CD4-positive, CD25-positive, alpha-beta regulatory T cell (primary cell): ENCODE results near the gene GCNT3. TPM values are rescaled to one million over a fixed set of nuclear protein-coding genes. Genes with fewer than 3 reads are reported as not detected.

Experiments
- ATAC-seq, 2 donors: fragments of 150-1000 bp; cut with Tn5 transposase; one replicate each; pipeline ENCODE4 v1.10.0; 2021; ENCODE audit warnings: low read depth in 2 of 2, moderate number of reproducible peaks in 2 of 2, moderate library complexity in 1 of 2
- DNase-seq, 3 donors: peaks; one replicate each; pipeline versions ENCODE4 v3.0.0 to v3.0.0-alpha.2; 2012 to 2022; ENCODE audit warnings: mixed read lengths in 1 of 3
- H3K27ac ChIP-seq: one replicate; pipeline ENCODE4 v1.7.0; 2013; ENCODE audit warnings: mild to moderate bottlenecking, low read length; ENCODE audit not compliant: insufficient read depth, poor library complexity, severe bottlenecking
- H3K27me3 ChIP-seq: one replicate; pipeline ENCODE4 v1.7.0; 2013; ENCODE audit warnings: low read length; ENCODE audit not compliant: control insufficient read depth, insufficient read depth
- H3K36me3 ChIP-seq: one replicate; pipeline ENCODE4 v1.7.0; 2013; ENCODE audit warnings: mild to moderate bottlenecking, low read length, moderate library complexity; ENCODE audit not compliant: control insufficient read depth, insufficient read depth
- H3K4me1 ChIP-seq: 2 replicates; pipeline ENCODE4 v1.7.0; 2013; ENCODE audit warnings: mild to moderate bottlenecking, low read length; ENCODE audit not compliant: insufficient read depth, control insufficient read depth, poor library complexity, severe bottlenecking
- H3K4me3 ChIP-seq: one replicate; pipeline ENCODE4 v1.7.0; 2013; ENCODE audit warnings: low read depth, mild to moderate bottlenecking, low read length, moderate library complexity
- H3K9me3 ChIP-seq, 2 experiments: 1 replicate in 1 of 2; 2 replicates in 1 of 2; pipeline ENCODE4 v1.7.0; 2013; ENCODE audit warnings: low read length in 2 of 2, mild to moderate bottlenecking in 1 of 2, moderate library complexity in 1 of 2; ENCODE audit not compliant: control insufficient read depth in 2 of 2
- H3K27ac Mint-ChIP-seq, 3 donors: one replicate each; pipeline ENCODE4 v1.8.0; 2020 to 2022; ENCODE audit warnings: mild to moderate bottlenecking in 3 of 3, mixed read lengths in 3 of 3, moderate library complexity in 2 of 3
- H3K27me3 Mint-ChIP-seq: one replicate; pipeline ENCODE4 v1.8.0; 2022; ENCODE audit warnings: mild to moderate bottlenecking, mixed read lengths
- H3K36me3 Mint-ChIP-seq: one replicate; pipeline ENCODE4 v1.8.0; 2020; ENCODE audit warnings: mixed read lengths
- H3K4me1 Mint-ChIP-seq, 4 donors: one replicate each; pipeline ENCODE4 v1.8.0; 2020 to 2022; ENCODE audit warnings: mixed read lengths in 4 of 4, mild to moderate bottlenecking in 1 of 4
- H3K4me3 Mint-ChIP-seq, 4 donors: one replicate each; pipeline ENCODE4 v1.8.0; 2020 to 2022; ENCODE audit warnings: mild to moderate bottlenecking in 4 of 4, mixed read lengths in 4 of 4, moderate library complexity in 3 of 4
- H3K9me3 Mint-ChIP-seq, 7 donors: one replicate each; pipeline ENCODE4 v1.8.0; 2020 to 2022; ENCODE audit warnings: mixed read lengths in 7 of 7, mild to moderate bottlenecking in 3 of 7, moderate library complexity in 2 of 7
- polyA plus RNA-seq, 4 donors: library from polyadenylated mRNA; unstranded; fragments of 300-500 nt; fragmentation: Illumina TruSeq; gene quantifications; one replicate each; pipeline ENCODE4 v1.2.3, GENCODE V29; 2021
- total RNA-seq: library from RNA; stranded (reverse); gene quantifications from one replicate; pipeline ENCODE4 v1.2.3, GENCODE V29; 2022

The GCNT3 gene, protein sequence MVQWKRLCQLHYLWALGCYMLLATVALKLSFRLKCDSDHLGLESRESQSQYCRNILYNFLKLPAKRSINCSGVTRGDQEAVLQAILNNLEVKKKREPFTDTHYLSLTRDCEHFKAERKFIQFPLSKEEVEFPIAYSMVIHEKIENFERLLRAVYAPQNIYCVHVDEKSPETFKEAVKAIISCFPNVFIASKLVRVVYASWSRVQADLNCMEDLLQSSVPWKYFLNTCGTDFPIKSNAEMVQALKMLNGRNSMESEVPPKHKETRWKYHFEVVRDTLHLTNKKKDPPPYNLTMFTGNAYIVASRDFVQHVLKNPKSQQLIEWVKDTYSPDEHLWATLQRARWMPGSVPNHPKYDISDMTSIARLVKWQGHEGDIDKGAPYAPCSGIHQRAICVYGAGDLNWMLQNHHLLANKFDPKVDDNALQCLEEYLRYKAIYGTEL
- total RNA-seq (not detected), polyA plus RNA-seq (under 1 TPM in 1 of 4 donors, not detected in 3; 0.32 TPM)

- Mint-ChIP-seq H3K27me3 (peaks cover 41% of the 10 kb centered on the region), H3K36me3 (no peaks in the 10 kb centered on the region), H3K4me1 (peaks cover 0 to 6% (median 4%) of the 10 kb centered on the region in 4 donors), H3K4me3 (peak within 1 kb of the TSS in 1 of 4 donors; percentile 51), H3K27ac (peak within 1 kb of the TSS in 1 of 3 donors; percentile 73), H3K9me3 (peaks cover 0 to 9% (median 3%) of the 10 kb centered on the region in 7 donors)
- H3K27ac ChIP-seq = no peak within 1 kb of the TSS
- ATAC-seq (no peak), DNase-seq (no peak)
- no peaks in the 10 kb centered on the region for H3K36me3 ChIP-seq
- H3K27me3 ChIP-seq = peaks cover 2% of the 10 kb centered on the region
- H3K9me3 ChIP-seq = no peaks in the 10 kb centered on the region
- H3K4me3 ChIP-seq = no peak within 1 kb of the TSS
- no peaks in the 10 kb centered on the region for H3K4me1 ChIP-seq
These were observed at the start of gene GCNT3 for GRCh38 chr15:59611276-59612260. GCNT3 (plus strand) TSS chr15:59611783; CDS start chr15:59618239, 6,456 bp downstream.

- no peak overlapping the region for H3K27ac ChIP-seq
- no peak overlapping the region for H3K4me3 ChIP-seq
- H3K27me3 Mint-ChIP-seq = peaks cover 14% of the 10 kb centered on the region
- no peak for DNase-seq
- no peaks in the 10 kb centered on the region for H3K4me1 ChIP-seq
- H3K27me3 ChIP-seq = peaks cover 3% of the 10 kb centered on the region
- no peak overlapping the region for H3K4me3 Mint-ChIP-seq
- H3K9me3 Mint-ChIP-seq = peaks cover 0 to 3% (median 0%) of the 10 kb centered on the region in 7 donors
- H3K4me1 Mint-ChIP-seq = no peaks in the 10 kb centered on the region
- H3K36me3 Mint-ChIP-seq = no peaks in the 10 kb centered on the region
- ATAC-seq = no peak
- no peaks in the 10 kb centered on the region for H3K9me3 ChIP-seq
- no peaks in the 10 kb centered on the region for H3K36me3 ChIP-seq
- H3K27ac Mint-ChIP-seq = no peak overlapping the region
These were observed 49.0 kb upstream of the GCNT3 start for GRCh38 chr15:59562448-59563186.

GRCh38 chr15:59565299-59565698 lies 46.3 kb upstream of the GCNT3 start:
- peaks cover 0 to 3% (median 0%) of the 10 kb centered on the region in 7 donors for H3K9me3 Mint-ChIP-seq
- no peaks in the 10 kb centered on the region for H3K4me1 ChIP-seq
- peaks cover 11% of the 10 kb centered on the region for H3K27me3 Mint-ChIP-seq
- H3K4me3 ChIP-seq = no peak overlapping the region
- no peaks in the 10 kb centered on the region for H3K36me3 Mint-ChIP-seq
- H3K36me3 ChIP-seq = no peaks in the 10 kb centered on the region
- no peak for DNase-seq
- H3K4me1 Mint-ChIP-seq = no peaks in the 10 kb centered on the region
- H3K9me3 ChIP-seq = no peaks in the 10 kb centered on the region
- H3K27ac Mint-ChIP-seq = no peak overlapping the region
- no peak overlapping the region for H3K4me3 Mint-ChIP-seq
- H3K27me3 ChIP-seq = peaks cover 3% of the 10 kb centered on the region
- ATAC-seq = no peak
- no peak overlapping the region for H3K27ac ChIP-seq

DNA sequence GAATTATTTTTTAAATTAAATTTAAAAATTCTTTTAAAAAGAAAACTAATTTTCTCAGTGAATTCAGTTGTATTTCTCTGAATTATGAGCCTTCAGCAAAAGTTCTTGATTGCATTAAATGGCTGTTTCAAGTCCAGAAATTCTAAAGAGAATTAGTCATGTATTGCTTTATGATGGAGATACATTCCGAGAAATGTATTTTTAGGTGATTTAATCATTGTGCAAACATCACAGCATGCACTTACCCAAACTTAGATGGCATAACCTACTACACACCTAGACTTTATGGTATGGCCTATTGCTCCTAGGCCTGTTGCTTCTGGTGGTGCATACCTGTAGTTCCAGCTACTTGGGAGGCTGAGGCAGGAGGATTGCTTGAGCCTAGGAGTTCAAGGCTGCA lies 44.3 kb upstream of the GCNT3 start:
- peaks cover 3% of the 10 kb centered on the region for H3K27me3 ChIP-seq
- no peaks in the 10 kb centered on the region for H3K9me3 ChIP-seq
- no peak overlapping the region for H3K27ac ChIP-seq
- Mint-ChIP-seq H3K4me3 (no peak overlapping the region), H3K9me3 (peaks cover 0 to 3% (median 0%) of the 10 kb centered on the region in 7 donors), H3K27me3 (peaks cover 6% of the 10 kb centered on the region), H3K36me3 (no peaks in the 10 kb centered on the region), H3K4me1 (no peaks in the 10 kb centered on the region), H3K27ac (no peak overlapping the region)
- H3K36me3 ChIP-seq = no peaks in the 10 kb centered on the region
- DNase-seq (no peak), ATAC-seq (no peak)
- H3K4me3 ChIP-seq = no peak overlapping the region
- H3K4me1 ChIP-seq = no peaks in the 10 kb centered on the region

DNA sequence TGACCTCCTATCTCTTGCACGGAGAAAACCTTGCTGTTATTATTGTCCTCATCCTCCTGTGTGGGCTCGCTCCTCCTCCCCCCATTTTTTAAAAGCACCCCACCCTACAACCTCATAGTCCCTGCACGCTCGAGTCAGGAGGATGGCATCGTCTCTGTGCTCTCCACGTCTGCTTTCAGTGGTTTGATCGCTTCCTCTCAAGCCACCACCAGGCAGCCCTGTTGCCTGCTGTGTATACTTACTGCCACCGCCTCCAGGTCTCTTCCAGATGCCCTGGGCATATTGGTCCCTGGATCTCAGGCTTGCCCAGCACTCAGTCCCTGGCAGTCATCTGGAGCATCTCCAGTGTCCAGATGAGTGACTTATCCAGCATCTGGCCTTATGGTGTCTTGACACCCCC lies 42.1 kb upstream of the GCNT3 start:
- no peak overlapping the region for H3K27ac ChIP-seq
- no peaks in the 10 kb centered on the region for H3K4me1 ChIP-seq
- no peaks in the 10 kb centered on the region for H3K4me1 Mint-ChIP-seq
- H3K27me3 ChIP-seq = peaks cover 3% of the 10 kb centered on the region
- H3K4me3 Mint-ChIP-seq = no peak overlapping the region
- no peak for DNase-seq
- no peak overlapping the region for H3K27ac Mint-ChIP-seq
- no peak for ATAC-seq
- no peaks in the 10 kb centered on the region for H3K9me3 ChIP-seq
- no peaks in the 10 kb centered on the region for H3K36me3 Mint-ChIP-seq
- H3K36me3 ChIP-seq = no peaks in the 10 kb centered on the region
- H3K4me3 ChIP-seq = no peak overlapping the region
- peaks cover 0 to 3% (median 0%) of the 10 kb centered on the region in 7 donors for H3K9me3 Mint-ChIP-seq
- H3K27me3 Mint-ChIP-seq = no peaks in the 10 kb centered on the region

- H3K36me3 Mint-ChIP-seq = no peaks in the 10 kb centered on the region
- ATAC-seq (no peak), DNase-seq (no peak)
- no peaks in the 10 kb centered on the region for H3K36me3 ChIP-seq
- no peak overlapping the region for H3K4me3 ChIP-seq
- H3K4me3 Mint-ChIP-seq = no peak overlapping the region
- no peak overlapping the region for H3K27ac ChIP-seq
- no peak overlapping the region for H3K27ac Mint-ChIP-seq
- no peaks in the 10 kb centered on the region for H3K4me1 Mint-ChIP-seq
- H3K9me3 Mint-ChIP-seq = peaks cover 0 to 3% (median 0%) of the 10 kb centered on the region in 7 donors
- no peaks in the 10 kb centered on the region for H3K4me1 ChIP-seq
- peaks cover 3% of the 10 kb centered on the region for H3K27me3 ChIP-seq
- no peaks in the 10 kb centered on the region for H3K9me3 ChIP-seq
- H3K27me3 Mint-ChIP-seq = no peaks in the 10 kb centered on the region
These were observed 41.3 kb upstream of the GCNT3 start for GRCh38 chr15:59570315-59570714.

- Histone ChIP-seq H3K36me3 (no peaks in the 10 kb centered on the region), H3K27me3 (no peaks in the 10 kb centered on the region), H3K9me3 (no peaks in the 10 kb centered on the region), H3K27ac (no peak overlapping the region), H3K4me3 (no peak overlapping the region), H3K4me1 (no peaks in the 10 kb centered on the region)
- no peaks in the 10 kb centered on the region for H3K36me3 Mint-ChIP-seq
- H3K4me1 Mint-ChIP-seq = no peaks in the 10 kb centered on the region
- no peak overlapping the region for H3K27ac Mint-ChIP-seq
- H3K9me3 Mint-ChIP-seq = no peaks in the 10 kb centered on the region
- H3K27me3 Mint-ChIP-seq = no peaks in the 10 kb centered on the region
- ATAC-seq (no peak), DNase-seq (no peak)
- H3K4me3 Mint-ChIP-seq = no peak overlapping the region
These were observed 40.0 kb upstream of the GCNT3 start for GRCh38 chr15:59571606-59572005.
